Fibroblast of upper back skin (primary cell): Measurements from ENCODE around the gene PEX6.
"Not testable (repeated sequence)": the region's sequence is repeated elsewhere in the genome, so short reads cannot be mapped to it uniquely, and the experiment has no call there.

ENCODE experiments used
- DNase-seq: peaks from one replicate; pipeline ENCODE4 v3.0.0-alpha.2; 2013

Gene PEX6

DNA sequence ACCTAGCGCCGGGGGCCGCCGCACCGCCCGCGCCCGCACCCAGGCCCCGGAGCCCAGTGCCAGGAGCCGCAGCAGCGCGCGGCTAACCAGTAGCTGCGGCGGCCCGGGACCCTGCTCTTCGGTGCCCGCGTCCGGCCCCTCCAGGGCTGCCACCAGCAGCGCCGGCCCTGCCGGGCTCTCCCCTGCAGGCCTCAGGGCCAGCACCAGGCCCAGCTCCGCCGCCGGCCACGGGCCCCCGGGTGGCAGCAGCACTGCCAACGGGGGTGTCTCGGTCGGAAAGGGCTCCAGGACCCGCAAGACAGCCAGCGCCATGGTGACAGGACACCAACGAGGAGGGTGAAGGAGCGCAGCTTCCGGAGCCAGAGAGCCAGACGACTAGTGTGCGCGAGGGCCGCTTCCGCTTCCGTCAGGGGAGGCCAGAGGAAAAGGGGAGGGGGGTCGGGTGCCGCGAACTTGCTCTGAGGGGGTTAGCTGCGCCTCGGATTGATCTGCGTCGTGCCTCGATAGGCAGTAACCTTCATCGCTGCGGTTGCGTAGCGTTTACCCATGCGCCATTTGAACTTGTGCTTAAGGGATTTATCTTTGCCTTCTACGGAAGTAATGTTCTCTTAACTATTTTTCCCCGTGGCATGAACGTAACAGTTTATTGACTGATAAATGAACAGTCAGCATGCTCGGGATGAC is at the start of gene PEX6:
Gene PEX6 (minus strand): TSS at position 343 of the 684 bp plus-strand sequence. CDS start 31 bp downstream, at position 312.
- peak; percentile 87 for DNase-seq

DNA sequence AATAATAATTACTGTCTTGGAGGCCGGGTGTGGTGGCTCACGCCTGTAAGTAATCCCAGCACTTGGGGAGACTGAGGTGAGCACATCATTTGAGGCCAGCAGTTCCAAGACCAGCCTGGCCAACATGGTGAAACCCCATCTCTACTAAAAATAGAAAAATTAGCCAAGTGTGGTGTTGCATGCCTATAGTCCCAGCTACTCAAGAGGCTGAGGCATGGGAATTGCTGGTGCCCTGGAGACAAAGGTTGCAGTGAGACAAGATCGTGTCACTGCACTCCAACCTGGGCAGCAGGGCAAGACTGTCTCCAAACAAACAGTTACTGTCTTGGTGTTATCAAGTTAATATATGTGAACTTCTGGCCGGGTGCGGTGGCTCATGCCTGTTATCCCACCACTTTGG is 47.4 kb upstream of the PEX6 start:
- DNase-seq = no peak

- no peak for DNase-seq
Observed at GRCh38 chr6:43024436-43024835, 45.5 kb upstream of the PEX6 start.

- DNase-seq = peak; percentile 71
Observed at GRCh38 chr6:43021270-43022047, 42.5 kb upstream of the PEX6 start, which contains the start of gene RRP36. Gene RRP36, plus strand, starts transcription at chr6:43021623. Its CDS starts 32 bp downstream, at chr6:43021655.

GRCh38 chr6:43020847-43021246 is 41.9 kb upstream of the PEX6 start:
- DNase-seq = no peak

- DNase-seq = no peak
Observed at GRCh38 chr6:43020052-43020705, 41.2 kb upstream of the PEX6 start.

DNA sequence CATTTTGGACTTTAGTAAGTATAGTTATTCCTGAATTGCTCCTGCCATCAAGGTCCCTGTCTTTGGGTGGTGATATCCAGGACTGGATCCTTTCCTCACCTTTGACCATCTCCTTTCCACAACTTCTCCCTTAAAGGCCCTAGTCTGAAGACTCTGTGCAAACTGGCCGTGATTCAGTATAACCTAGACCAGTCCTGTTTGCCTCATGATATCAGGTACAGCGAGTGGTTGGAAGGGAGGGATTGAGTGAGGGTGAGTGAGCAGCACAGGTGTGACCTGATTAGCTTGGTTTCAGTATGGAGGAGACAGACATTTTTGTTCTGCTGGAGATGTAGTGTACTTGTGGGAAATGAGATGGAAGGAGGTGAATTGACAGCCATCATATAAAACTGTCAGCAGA is 40.2 kb upstream of the PEX6 start:
- DNase-seq = no peak

- DNase-seq = no peak
Observed at GRCh38 chr6:43016943-43017334, 38.0 kb upstream of the PEX6 start.

GRCh38 chr6:43016176-43016942 is 37.4 kb upstream of the PEX6 start:
- DNase-seq = no peak

DNA sequence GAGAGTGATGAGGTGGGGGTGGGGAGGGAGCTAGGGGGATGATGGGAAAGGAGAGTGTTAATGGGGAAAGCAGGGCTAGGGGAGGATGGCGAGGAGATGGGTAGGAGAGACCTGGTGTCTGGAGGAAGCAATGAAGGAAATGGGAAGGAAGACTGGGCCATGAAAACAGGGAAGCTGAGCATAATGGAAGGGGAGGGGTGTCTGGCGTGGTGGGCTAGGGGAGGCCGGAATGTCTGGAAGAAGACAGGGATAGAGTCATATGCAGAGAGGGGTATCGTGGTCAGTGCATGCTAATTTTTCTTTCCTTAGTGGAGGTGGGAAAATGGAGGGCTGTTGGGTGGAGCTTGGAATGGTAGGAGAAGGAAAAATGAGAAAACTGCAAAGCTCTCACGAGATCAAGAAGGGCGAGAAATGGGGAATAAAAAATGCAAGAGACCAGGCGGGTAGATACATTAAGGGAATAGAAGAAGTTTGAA is 35.5 kb upstream of the PEX6 start:
- peak; percentile 32 for DNase-seq

GRCh38 chr6:43013843-43014433 is 35.0 kb upstream of the PEX6 start, which contains the start of the genes KLHDC3 and MEA1:
Gene KLHDC3, plus strand, starts transcription at chr6:43014249. Its CDS starts 2,944 bp downstream, at chr6:43017193.
Gene MEA1, minus strand, starts transcription at chr6:43013946. Its CDS starts 133 bp downstream, at chr6:43013813.
- peak; percentile 100 for DNase-seq

- DNase-seq = peak; percentile 6
Observed at GRCh38 chr6:43013097-43013842, 34.3 kb upstream of the PEX6 start.

DNA sequence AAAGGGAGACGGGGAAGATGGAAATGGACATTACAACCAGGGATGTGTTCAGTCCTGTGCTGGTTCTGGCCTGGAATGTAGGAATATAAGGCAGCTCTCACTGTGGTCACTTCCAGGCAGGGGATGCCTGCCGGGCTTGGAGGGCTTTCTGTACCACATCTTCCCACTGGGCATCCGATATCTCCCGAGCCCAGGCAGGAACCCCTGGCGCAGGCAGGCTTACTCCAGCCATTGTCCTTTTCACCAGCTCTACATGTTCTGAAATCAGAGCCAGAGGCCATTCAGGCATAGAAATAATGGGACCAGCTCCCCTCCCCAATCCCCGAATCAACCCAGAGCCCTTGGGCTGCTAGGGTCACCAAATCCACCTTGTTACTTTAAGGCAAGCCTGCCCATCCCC is 33.4 kb upstream of the PEX6 start:
- DNase-seq = no peak

GRCh38 chr6:43011207-43011606 is 32.2 kb upstream of the PEX6 start:
- no peak for DNase-seq

- DNase-seq = peak; percentile 34
Observed at GRCh38 chr6:43009124-43009523, 30.1 kb upstream of the PEX6 start.

DNA sequence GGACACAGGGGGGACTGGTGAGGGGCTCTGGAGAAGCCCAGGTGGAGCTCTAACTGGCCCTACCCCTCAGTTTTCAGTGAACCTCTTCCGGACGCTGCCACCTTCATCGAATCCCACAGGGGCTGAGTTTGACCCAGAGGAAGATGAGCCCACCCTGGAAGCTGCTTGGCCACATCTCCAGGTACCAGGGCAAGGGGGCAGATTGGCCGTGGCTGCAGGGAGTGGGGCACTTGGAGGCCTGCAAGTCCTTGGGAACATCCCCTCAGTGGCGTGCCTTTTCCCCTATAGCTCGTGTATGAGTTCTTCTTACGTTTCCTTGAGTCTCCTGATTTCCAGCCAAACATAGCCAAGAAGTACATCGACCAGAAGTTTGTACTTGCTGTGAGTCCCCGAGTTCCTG is 28.1 kb upstream of the PEX6 start:
- DNase-seq = no peak

DNA sequence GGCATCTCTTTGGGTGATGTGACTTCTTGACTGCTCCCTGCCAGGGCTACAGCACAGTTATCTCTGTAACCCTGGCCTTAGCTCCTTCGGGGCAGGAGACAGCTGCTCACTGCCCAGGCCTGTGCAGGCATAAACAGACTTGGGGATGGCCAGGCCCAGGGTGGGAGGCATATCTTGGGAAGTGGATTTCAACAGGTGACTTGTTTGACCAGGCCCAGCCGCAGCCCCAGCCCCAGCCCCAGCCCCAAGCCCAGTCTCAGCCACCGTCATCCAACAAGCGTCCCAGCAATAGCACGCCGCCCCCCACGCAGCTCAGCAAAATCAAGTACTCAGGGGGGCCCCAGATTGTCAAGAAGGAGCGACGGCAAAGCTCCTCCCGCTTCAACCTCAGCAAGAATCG is 27.3 kb upstream of the PEX6 start:
- DNase-seq = no peak

GRCh38 chr6:43005844-43006243 is 26.9 kb upstream of the PEX6 start:
- DNase-seq = no peak

DNA sequence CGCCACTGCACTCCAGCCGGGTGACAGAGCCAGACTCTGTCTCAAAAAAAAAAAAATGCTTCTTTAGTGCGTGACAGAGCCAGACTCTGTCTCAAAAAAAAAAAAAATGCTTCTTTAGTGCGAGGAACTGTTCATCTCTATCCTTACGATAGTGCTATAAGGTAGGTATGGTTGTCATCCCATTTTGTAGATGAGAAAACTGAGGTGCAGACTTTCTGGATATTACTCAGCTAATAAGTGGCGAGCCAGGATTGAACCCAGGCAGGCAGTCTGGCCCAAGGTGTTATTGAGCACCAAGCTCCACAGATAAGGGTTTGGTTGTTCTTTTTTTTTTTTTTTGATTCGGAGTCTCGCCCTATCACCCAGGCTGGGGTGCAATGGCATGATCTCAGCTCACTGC is 22.9 kb upstream of the PEX6 start:
- no peak for DNase-seq

DNA sequence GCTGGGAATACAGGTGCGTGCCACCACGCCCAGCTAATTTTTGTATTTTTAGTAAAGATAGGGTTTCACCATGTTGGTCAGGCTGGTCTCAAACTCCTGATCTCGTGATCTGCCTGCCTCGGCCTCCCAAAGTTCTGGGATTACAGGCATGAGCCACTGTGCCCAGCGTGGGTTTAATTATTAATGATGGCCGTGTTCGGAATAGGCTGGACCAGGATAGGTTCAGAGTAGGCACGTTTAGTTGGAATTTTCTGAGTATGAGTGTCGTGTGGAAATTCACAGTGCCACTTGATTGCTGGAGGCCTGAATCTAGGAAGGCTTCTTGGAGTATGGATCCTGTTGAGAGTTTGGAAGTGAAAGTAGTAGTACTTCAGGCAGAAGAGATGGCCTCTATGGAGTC is 19.2 kb upstream of the PEX6 start:
- DNase-seq = not testable (repeated sequence)

DNA sequence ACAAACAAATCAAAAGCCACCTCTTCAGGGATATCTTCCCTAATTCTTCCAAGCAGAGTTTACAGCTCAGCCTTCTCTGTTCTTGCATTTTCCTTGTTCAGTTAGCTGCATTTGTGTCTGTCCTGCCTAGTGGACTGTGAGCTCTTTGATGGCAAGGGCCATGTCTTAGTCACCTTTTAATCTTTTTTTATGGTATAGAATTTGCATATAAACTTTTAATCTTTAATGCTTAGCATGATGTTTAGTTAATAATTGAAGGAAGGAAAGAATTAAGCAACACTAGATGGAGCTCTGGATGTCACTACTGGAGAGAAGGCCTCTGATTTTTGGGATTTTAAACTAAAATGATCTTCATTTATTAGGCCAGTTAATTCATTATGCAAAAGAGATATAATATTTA is 17.5 kb upstream of the PEX6 start:
- no peak for DNase-seq

- no peak for DNase-seq
Observed at GRCh38 chr6:42993445-42993844, 14.5 kb upstream of the PEX6 start.
